GM10248 (cell line): ENCODE results near the gene RAB11B.
"Not testable (repeated sequence)": the region's sequence is repeated elsewhere in the genome, so short reads cannot be mapped to it uniquely, and the experiment has no call there.

Experiments
- CTCF ChIA-PET: fragments of 300-600 bp; sonication (Branson Sonifier 250); formaldehyde crosslinking; extraction: SDS; loops from one replicate; lab custom pipeline; 2021; ENCODE audit warnings: antibody characterized with exemption; lab: Yijun Ruan, JAX
- POLR2A ChIA-PET: fragments of 350-650 bp; sonication (Branson Sonifier 250); formaldehyde crosslinking; extraction: SDS; loops from one replicate; lab custom pipeline; 2020; ENCODE audit warnings: antibody characterized with exemption; lab: Yijun Ruan, JAX
- DNase-seq: peaks from one replicate; pipeline ENCODE4 v3.0.0; 2012; ENCODE audit errors: extremely low spot score
- TF ChIP-seq, protein P1 (sequence below): IDR thresholded peaks from 2 replicates; pipeline ENCODE4 v1.5.1; 2012; ENCODE audit warnings: mild to moderate bottlenecking, low read depth; ENCODE audit errors: extremely low read depth, missing control alignments, control extremely low read depth

Gene RAB11B

DNA sequence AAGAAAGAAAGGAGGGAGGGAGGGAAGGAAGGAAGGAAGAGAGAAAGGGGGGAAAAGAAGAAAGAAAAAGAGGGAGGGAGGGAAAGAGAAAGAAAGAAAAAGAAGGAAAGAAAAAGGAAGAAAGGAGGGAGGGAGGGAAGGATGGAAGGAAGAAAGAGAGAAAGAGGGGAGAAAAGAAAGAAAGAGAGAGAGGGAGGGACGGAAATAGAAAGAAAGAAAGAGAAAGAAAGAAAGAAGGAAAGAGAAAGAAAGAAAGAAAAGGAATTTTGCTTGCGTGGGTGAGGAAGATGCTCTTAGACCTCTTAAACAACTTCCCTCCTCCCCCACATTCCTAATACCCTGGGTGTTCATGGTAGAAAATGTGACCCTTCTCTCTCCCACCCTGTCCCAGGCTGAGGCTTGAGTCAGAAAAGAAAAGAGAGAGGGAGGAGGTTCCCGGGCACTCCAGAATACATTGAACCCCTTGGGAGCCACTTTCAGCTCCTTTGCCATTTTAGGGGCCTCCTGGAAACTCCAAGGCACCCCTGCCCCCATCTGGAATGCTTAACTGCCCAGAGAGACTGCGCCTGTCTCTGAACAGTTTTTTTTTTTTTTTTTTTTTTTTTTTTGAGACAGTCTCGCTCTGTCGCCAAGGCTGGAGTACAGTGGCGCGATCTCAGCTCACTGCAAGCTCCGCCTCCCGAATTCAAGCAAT is 37.9 kb upstream of the RAB11B start:
- POLR2A ChIA-PET = interaction anchor here (0.6 kb wide), 2 partner anchors 157 to 229 kb away, joined by 3 to 4 read pairs; no protein-coding TSS in a partner anchor
- no peak for DNase-seq
- CTCF ChIA-PET = interaction anchor here (0.6 to 4.8 kb wide), 12 partner anchors 9 to 232 kb away, joined by 3 to 72 read pairs (median 22); partner anchors contain the start of genes ANGPTL4, KANK3, MARCHF2 and MYO1F
- TF ChIP-seq, protein P1, sequence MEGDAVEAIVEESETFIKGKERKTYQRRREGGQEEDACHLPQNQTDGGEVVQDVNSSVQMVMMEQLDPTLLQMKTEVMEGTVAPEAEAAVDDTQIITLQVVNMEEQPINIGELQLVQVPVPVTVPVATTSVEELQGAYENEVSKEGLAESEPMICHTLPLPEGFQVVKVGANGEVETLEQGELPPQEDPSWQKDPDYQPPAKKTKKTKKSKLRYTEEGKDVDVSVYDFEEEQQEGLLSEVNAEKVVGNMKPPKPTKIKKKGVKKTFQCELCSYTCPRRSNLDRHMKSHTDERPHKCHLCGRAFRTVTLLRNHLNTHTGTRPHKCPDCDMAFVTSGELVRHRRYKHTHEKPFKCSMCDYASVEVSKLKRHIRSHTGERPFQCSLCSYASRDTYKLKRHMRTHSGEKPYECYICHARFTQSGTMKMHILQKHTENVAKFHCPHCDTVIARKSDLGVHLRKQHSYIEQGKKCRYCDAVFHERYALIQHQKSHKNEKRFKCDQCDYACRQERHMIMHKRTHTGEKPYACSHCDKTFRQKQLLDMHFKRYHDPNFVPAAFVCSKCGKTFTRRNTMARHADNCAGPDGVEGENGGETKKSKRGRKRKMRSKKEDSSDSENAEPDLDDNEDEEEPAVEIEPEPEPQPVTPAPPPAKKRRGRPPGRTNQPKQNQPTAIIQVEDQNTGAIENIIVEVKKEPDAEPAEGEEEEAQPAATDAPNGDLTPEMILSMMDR = no peak

DNA sequence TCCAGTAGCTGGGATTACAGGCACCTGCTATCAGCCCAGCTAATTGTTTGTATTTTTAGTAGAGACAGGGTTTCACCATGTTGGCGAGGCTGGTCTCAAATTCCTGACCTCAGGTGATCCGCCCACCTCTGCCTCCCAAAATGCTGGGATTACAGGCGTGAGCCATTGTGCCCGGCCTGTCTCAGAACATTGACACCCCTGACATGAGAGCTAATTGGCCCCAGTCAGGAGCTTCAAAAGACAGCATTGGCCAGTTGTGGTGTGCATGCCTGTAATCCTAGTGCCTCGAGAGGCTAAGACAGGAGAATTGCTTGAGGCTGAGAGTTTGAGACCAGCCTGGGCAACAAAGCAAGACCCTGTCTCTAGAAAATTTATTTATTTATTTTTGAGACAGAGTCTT is 37.3 kb upstream of the RAB11B start:
- CTCF ChIA-PET = interaction anchor here (0.6 to 4.8 kb wide), 25 partner anchors 10 to 232 kb away, joined by 3 to 72 read pairs (median 9); partner anchors contain the start of genes ANGPTL4, HNRNPM, KANK3 and MARCHF2
- POLR2A ChIA-PET = interaction anchor here (0.6 kb wide), 2 partner anchors 157 to 228 kb away, joined by 3 to 4 read pairs; no protein-coding TSS in a partner anchor
- DNase-seq = not testable (repeated sequence)

DNA sequence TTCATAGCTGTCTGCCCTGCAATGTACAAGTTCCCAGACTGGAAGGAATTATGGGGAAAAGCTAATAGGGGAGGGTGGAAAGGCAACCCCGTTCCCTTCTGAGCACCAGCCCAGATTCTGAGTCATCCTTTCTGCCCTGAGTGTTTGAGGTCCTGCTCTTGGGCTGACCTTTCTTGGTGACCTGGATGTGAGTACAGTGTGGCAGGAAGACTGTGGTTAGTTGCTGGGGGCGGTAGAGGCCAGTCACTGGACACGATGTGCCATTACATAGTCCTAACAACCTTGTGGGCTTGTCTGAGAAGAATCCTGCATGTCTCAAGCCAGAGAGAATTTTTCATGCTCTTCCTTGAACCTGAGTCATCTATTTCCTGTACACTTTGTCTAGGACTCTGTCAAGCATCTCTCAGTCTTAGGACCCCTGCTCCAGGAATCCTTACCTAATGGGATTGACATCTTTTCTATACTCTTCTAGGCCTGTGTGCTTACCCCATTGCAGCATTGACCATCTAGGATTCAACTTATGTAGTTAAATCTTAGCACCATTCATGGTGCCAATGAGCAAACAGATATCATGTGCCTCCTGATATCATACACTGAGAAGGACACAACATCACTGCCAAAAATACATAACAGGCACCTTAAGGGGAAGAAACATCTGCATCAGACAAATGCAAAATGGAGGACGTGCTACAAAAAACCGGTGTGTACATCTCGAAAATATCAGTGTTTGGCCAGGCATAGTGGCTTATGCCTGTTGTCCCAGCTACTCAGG is 34.3 kb upstream of the RAB11B start:
- TF ChIP-seq, protein P1 = no peak
- ChIA-PET POLR2A (no interaction called here), CTCF (interaction anchor here (1.0 to 4.8 kb wide), 12 partner anchors 7 to 224 kb away, joined by 3 to 72 read pairs (median 18); partner anchors contain the start of genes ANGPTL4, KANK3, MARCHF2 and MYO1F)
- DNase-seq = no peak

DNA sequence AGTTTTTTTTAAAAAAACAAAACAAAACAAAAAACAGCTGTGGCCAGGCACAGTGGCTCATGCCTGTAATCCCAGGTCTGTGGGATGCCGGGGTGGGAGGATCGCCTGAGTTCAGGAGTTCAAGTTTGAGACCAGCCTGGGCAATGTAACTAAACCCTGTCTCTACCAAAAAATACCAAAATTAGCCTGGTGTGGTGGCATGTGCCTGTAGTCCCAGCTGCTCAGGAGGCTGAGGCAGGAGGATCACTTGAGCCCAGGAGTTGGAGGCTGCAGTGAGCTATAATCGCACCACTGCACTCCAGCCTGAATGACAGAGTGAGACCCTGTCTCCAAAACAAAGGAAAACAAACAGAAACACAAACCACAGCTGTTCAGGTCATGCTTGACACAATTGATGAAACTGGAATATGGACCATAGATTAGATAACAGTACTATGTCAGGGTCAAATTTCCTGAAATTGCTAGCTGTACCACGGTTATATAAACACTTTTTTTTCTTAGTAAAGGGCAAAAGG is 33.1 kb upstream of the RAB11B start:
- TF ChIP-seq, protein P1 = no peak
- ChIA-PET POLR2A (interaction anchor here (0.6 kb wide), 1 partner anchor 31 kb away, joined by 4 read pairs; no protein-coding TSS in a partner anchor), CTCF (interaction anchor here (1.1 to 1.7 kb wide), 3 partner anchors 9 to 222 kb away, joined by 3 to 7 read pairs (median 4); no protein-coding TSS in a partner anchor)
- no peak for DNase-seq

DNA sequence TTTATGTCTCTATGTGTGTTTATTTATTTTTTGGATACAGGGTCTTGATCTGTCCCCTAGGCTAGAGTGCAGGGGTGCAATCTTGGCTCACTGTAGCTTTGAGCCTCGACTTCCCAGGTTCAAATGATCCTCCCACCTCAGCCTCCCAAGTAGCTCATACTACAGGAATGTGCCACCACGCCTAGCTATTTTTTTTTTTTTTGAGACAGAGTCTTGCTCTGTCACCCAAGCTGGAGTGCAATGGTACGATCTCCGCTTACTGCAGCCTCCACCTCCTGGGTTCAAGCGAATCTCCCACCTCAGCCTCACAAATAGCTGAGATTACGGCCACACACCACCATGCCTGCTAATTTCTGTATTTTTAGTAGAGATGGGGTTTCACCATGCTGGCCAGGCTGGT is 31.2 kb upstream of the RAB11B start:
- POLR2A ChIA-PET = no interaction called here
- TF ChIP-seq, protein P1 = no peak
- CTCF ChIA-PET = interaction anchor here (1.1 to 2.4 kb wide), 3 partner anchors 39 to 222 kb away, joined by 3 to 7 read pairs (median 5); no protein-coding TSS in a partner anchor
- no peak for DNase-seq

DNA sequence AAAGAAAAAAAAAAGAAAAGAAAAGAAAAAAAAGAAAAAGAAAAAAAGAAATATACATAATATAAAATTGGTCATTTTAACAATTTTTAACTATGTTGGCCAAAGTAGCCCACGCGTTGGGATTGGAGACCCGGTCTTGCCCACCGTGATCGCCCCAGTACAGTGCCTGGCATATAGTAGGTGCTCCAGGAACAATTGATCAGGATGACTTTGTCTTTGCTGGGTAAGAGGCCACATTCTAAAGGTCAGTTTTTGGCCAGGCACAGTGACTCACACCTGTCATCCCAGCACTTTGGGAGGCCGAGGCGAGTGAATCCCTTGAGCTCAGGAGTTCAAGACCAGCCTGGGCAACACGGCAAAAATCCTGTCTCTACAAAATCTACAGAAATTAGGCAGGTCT is 30.0 kb upstream of the RAB11B start:
- TF ChIP-seq, protein P1 = no peak
- ChIA-PET CTCF (no interaction called here), POLR2A (no interaction called here)
- no peak for DNase-seq
